Activated CD4-positive, CD25-positive, alpha-beta regulatory T cell treated with anti-CD3 and anti-CD28 coated beads, Interleukin-2, amount 50 U/mL, for 24 hours (primary cell): ENCODE measurements around the gene CHST11.

Source experiments
- ATAC-seq, 2 donors: fragments of 150-1000 bp; cut with Tn5 transposase; one replicate each; pipeline ENCODE4 v1.10.0; 2021; ENCODE audit warnings: mild to moderate bottlenecking in 1 of 2, moderate library complexity in 1 of 2

Gene CHST11

GRCh38 chr12:104588047-104588920, 131.5 kb downstream of the CHST11 start:
- no peak for ATAC-seq

DNA sequence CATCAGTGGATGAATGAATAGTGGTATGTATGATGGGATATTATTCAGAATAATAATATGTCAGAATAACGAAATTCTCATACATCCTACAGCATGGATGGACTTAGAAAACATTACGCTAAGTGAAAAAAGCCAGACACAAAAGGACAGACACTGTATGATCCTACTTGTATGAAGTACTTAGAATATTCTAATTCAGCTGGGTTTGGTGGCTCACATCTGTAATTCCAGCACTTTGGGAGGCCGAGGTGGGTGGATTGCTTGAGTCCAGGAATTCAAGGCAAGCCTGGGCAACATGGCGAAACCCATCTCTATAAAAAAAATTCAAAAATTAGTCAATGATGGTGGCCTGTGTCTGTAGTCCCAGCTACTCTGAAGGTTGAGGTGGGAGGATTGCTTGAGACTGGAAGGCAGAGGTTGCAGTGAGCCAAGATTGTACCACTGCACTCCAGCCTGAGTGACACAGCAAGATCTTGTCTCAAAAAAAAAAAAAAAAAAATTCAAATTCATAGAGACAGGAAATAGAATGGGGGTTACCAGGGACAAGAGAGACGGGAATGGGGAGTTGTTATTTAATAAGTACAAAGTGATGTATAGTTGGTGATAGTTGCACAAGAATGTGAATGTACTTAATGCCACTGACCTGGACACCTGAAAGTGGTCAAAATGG, 132.3 kb downstream of the CHST11 start:
- ATAC-seq: no peak

DNA sequence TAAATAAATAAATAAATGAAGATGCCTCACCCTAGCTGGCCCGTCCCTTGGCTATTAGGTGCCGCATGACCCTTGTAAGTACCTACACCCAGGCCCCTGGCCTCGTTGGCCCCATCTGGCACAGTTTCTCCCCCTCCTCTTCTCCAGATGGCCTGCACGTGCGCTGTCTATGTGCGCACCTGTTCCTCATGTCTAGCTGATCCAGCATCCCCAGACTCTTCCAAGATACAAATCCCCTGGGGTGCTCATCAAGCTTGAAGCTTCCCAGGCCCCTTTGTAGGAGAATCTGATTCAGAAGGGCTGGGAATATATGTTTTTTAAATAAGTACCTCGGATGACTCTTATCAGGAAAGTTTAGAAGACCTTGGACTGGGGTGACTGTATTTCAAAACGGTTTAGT, 133.3 kb downstream of the CHST11 start:
- no peak for ATAC-seq

DNA sequence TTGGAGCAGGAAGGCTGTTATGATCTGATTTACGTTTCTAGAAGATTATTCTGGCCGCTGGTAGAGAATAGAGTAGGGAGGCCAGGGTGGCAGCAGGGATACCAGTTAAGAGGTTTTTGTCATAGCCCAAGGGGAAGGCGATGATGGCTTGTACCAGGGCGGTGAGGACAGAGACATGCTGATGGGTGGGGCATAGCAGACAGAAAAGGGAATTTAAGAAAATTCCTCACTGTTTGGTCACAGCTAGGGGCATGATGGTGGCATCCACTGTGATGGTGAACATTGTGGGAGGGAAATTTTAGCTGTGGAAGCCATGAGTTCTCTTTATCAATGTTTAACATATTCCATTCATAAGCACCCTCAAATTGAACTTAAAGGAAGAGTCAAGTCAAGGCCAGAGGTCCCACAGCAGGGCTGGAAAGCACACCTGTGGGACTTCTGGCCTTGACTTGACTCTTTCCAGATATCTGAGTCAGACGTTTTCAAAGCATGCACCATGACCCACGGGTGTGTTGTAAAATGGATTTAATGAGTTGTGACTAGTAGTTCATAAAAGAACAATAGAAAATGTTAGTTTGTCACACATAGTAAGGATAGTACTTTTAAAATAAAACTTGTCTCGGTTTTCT, 134.6 kb downstream of the CHST11 start:
- ATAC-seq: no peak

DNA sequence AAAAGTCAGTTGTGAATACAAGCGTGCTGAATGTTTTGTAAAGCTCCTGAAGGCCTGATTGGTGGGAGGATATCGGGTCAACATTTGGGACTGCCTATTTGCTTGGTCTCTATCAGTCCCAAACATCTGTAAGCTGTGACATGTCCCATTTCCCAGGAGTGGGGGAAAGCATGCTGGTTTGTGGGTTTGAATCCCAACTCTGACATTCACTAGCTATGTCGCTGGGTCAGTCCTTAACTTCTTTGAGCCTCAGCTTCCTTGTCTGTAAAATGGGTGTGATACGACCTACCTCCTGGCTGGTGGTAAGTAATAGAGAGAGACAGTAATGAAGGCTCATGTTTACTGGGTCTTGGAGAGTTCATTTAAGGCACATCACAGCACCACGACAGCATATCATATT, 136.7 kb downstream of the CHST11 start:
- no peak for ATAC-seq

- no peak for ATAC-seq
Measured at GRCh38 chr12:104596134-104596799, 139.5 kb downstream of the CHST11 start.

DNA sequence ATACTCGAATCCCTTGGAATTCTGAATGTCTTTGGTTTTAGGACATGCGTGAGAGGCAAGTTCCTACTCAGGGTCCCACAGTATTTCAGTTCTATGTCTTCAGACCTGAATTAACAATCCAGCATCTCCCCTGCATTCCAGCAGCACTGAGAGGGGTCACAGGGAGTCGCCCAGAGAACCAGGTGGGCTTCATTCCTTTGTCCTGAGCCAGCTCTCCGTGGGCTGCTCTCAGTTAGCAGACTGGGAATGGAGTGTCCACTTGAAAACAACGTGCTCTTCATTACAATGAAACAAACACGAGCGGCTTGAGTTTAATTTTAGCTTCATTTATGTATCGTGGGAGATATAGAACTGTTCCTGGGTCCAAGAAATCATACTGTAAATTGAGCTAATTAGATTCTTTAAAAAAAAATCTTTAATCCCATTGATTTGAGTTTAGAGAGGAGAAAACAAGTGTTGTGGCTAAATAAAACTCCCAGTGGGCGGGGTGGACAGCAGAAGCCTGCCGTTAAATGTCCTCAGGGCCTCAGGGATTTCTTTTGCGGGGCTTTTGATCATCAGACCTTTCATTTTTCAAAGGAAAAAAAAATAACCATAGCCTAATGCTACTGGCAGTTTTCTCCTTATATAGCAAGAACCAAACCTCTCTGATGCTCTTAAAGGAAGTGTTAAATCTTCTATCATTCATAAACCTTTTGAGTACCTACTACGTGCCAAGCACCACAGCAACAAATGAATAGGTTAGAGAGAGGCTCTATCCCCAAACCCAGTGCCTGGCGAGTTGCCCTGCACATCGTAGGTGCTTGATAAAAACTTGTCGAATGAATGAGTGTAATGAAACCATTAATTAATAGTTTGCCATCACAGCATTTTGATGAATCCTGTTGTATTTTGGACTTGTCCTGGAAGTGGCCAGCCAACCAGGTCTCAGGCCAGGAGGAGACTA, 140.4 kb downstream of the CHST11 start:
- ATAC-seq: no peak

DNA sequence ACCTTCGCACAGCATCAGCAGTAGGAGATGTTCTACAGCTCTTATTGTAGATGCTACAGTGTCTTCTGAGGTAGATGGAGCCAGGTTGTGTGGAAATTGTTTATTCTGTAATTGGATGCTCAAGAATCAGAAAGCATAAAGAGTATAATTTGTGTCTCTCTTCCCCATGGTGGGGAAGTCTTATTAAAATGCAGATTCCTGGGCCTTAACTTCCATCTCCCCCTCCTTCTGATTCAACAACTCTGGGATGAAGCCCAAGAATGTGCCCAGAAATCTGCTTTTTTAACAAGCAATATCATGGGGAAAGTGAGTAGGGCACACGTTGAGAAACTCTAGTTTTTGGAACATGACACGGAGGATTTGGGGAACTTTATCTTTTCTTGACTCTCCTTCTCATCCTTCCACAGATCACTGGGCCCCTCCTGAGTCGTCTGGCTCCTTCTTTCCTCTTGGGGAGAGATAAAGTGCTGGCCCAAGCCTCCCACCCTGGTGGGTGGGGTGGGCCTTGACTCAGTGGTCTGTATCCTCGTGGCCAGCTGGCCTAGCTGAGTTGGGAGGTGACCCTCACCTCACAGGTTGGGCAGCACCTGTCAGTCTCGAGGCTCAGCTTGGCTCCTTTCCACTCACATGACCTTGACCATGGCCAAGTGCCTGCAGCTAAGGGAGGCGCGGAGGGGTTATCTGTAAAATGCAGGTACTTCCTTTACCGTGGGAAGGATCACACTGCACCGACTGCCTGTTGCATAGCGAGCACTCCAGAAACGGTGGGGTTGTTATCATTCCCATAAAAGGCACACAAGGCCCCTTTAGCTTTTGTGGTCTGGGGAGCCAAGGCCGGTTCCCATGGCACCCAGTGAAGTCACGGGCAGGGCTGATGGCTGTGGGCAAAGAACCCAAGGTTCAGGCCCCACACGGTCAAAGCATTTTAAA, 141.9 kb downstream of the CHST11 start:
- ATAC-seq: no peak

GRCh38 chr12:104599272-104600035, 142.7 kb downstream of the CHST11 start:
- ATAC-seq: no peak

- no peak for ATAC-seq
Measured at GRCh38 chr12:104600036-104600712, 143.4 kb downstream of the CHST11 start.

GRCh38 chr12:104600790-104601739, 144.3 kb downstream of the CHST11 start:
- ATAC-seq: no peak

- ATAC-seq: no peak
Measured at GRCh38 chr12:104602406-104602805, 145.7 kb downstream of the CHST11 start.

GRCh38 chr12:104602896-104603295, 146.1 kb downstream of the CHST11 start:
- no peak for ATAC-seq

DNA sequence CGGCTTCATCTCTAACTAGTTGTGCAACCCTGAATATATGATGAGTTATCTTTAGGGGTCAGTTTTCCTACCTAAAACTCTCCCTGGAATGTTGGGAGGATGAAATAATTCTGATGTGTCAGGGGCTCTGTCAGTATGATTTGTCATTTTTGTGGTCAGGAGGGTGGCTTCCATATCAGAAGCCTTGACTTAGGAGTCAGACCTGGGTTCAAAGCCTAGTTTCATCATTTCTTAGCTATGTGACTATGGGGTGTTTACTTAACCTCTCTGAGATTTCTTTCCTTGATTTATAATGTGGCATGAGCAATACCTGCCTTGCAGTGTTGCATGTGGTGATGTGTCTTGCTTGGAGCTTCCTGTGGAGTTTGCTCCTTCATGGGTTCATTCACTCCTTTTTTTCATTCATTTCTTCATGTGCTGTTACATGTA, 146.8 kb downstream of the CHST11 start:
- no peak for ATAC-seq

- peak; percentile 76 to 77 for ATAC-seq
Measured at GRCh38 chr12:104604070-104604994, 147.6 kb downstream of the CHST11 start.

- no peak for ATAC-seq
Measured at GRCh38 chr12:104604995-104605675, 148.4 kb downstream of the CHST11 start.
